ENCODE data around the gene LRIG2.
"Not testable (repeated sequence)": the region's sequence is repeated elsewhere in the genome, so short reads cannot be mapped to it uniquely, and the experiment has no call there.

LRIG2 gene

DNA sequence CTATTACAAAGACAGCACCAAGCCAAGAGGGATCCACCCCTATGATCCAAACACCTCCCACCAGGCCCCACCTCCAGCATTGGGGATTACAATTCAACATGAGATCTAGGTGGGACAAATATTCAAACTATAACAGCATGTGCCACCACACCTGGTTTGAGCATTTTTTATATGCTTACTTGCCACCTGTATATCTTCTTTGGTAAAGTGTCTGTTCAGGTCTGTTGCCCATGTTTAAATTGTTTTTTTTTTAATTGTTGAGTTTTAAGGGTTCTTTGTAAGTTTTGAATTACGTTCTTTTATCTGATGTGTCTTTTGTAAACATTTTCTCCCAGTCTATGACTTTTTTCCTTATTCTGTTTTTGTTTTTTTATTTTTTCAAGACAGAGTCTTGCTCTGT is 83.4 kb downstream of the LRIG2 start:
- Histone ChIP-seq H3K27me3 (ENCODE audit: control insufficient read depth, insufficient read depth, low read length, poor library complexity, severe bottlenecking) (no peaks in the 10 kb centered on the region), H3K4me1 (ENCODE audit: control insufficient read depth, insufficient read depth, low read length) (no peaks in the 10 kb centered on the region), H3K4me3 (ENCODE audit: insufficient read depth, low read depth, low read length) (no peak overlapping the region), H3K36me3 (ENCODE audit: control insufficient read depth, insufficient read depth, low read length) (no peaks in the 10 kb centered on the region), H3K9me3 (ENCODE audit: control insufficient read depth, low read length) (peaks cover 2% of the 10 kb centered on the region), H3K27ac (ENCODE audit: insufficient read depth, low read depth, low read length, poor library complexity, severe bottlenecking) (no peak overlapping the region)
- 100% methylated on average over 1 of the region's 1 CpG; no CpG with 5 or more reads in 1 of the 2 experiments for WGBS, 2 experiments

DNA sequence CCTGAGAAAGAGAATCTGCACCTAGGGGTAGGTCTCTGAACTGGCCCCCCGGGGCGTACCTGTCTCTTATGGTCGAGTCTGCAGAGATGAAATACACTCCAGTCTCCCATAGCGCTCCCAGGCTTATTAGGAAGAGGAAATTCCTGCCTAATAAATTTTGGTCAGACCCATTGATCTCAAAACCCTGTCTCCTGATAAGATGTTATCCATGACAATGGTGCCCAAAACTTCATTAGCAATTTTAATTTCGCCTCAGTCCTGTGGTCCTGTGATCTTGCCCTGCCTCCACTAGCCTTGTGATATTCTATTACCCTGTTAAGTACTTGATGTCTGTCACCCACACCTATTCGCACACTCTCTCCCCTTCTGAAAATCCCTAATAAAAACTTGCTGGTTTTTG is 85.7 kb downstream of the LRIG2 start:
- H3K4me3 ChIP-seq (ENCODE audit: insufficient read depth, low read depth, low read length); H3K4me1 ChIP-seq (ENCODE audit: control insufficient read depth, insufficient read depth, low read length); H3K27me3 ChIP-seq (ENCODE audit: control insufficient read depth, insufficient read depth, low read length, poor library complexity, severe bottlenecking); H3K36me3 ChIP-seq (ENCODE audit: control insufficient read depth, insufficient read depth, low read length); H3K9me3 ChIP-seq (ENCODE audit: control insufficient read depth, low read length); H3K27ac ChIP-seq (ENCODE audit: insufficient read depth, low read depth, low read length, poor library complexity, severe bottlenecking): not testable (repeated sequence)
- 62 to 67% methylated on average over 6 of the region's 6 CpGs for whole genome bisulfite sequencing, 2 experiments

DNA sequence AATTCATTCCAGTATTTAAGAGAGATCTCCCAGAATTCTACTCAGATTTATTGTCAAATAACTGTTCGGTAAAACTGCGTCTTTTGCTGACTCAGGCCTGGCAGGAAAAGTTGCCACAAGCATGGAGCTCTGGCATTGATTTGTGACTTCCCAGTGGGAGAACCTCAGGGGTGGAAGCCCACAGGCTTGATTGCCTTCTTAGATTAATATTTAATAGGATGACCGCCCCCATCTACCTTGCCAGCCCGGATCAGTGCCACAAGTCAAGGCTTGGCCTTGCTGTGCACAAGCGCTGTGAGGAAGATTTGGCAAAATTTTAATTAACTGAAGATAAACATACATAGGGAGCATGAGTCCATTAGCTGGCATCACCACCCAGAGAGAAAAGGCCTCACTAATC is 93.5 kb downstream of the LRIG2 start:
- H3K27me3 ChIP-seq (ENCODE audit: control insufficient read depth, insufficient read depth, low read length, poor library complexity, severe bottlenecking), result no peaks in the 10 kb centered on the region
- WGBS, 2 experiments, result 96 to 98% methylated on average over 5 of the region's 5 CpGs
- H3K9me3 ChIP-seq (ENCODE audit: control insufficient read depth, low read length), result no peaks in the 10 kb centered on the region
- no peak overlapping the region for H3K4me3 ChIP-seq (ENCODE audit: insufficient read depth, low read depth, low read length)
- H3K4me1 ChIP-seq (ENCODE audit: control insufficient read depth, insufficient read depth, low read length), result no peaks in the 10 kb centered on the region
- no peaks in the 10 kb centered on the region for H3K36me3 ChIP-seq (ENCODE audit: control insufficient read depth, insufficient read depth, low read length)
- H3K27ac ChIP-seq (ENCODE audit: insufficient read depth, low read depth, low read length, poor library complexity, severe bottlenecking), result no peak overlapping the region

DNA sequence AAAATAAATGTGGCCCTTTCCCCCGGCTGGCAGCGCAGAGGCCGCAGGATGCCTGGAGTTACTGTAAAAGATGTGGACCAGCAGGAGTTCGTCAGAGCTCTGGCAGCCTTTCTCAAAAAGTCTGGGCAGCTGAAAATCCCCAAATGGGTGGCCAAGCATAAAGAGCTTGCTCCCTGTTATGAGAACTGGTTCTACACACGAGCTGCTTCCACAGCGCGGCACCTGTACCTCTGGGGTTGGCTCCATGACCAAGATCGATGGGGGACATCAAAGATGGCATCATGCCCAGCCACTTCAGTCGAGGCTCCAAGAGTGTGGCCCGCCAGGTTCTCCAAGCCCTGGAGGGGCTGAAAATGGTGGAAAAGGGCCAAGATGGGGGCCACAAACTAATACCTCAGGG is 95.9 kb downstream of the LRIG2 start:
- WGBS, 2 experiments, result 79 to 80% methylated on average over 10 of the region's 10 CpGs
- no peak overlapping the region for H3K4me3 ChIP-seq (ENCODE audit: insufficient read depth, low read depth, low read length)

DNA sequence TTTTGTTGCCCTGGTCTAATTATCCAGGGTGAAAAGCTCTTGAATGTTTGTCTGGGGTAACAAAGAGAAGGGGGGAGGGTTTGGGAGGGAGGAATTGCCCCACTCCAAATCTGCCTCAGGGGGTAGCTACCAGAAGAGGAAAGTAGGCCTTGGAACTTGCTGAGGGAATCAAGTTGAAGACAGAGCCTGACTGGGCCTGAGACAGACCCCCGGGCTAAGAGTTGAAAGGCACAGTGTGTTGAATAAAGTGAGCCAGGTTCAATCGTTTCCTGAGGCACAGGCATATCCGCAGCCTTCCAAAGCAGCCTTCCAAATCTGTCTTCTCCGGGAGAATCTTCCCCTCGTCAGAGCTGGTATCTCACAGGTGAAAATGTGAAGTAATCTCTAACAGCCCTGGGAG is 96.6 kb downstream of the LRIG2 start:
- no peaks in the 10 kb centered on the region for H3K36me3 ChIP-seq (ENCODE audit: control insufficient read depth, insufficient read depth, low read length)
- WGBS, 2 experiments, result 76 to 77% methylated on average over 5 of the region's 5 CpGs
- no peak overlapping the region for H3K4me3 ChIP-seq (ENCODE audit: insufficient read depth, low read depth, low read length)
- H3K4me1 ChIP-seq (ENCODE audit: control insufficient read depth, insufficient read depth, low read length), result no peaks in the 10 kb centered on the region
- H3K27ac ChIP-seq (ENCODE audit: insufficient read depth, low read depth, low read length, poor library complexity, severe bottlenecking), result no peak overlapping the region
- H3K9me3 ChIP-seq (ENCODE audit: control insufficient read depth, low read length), result no peaks in the 10 kb centered on the region
- no peaks in the 10 kb centered on the region for H3K27me3 ChIP-seq (ENCODE audit: control insufficient read depth, insufficient read depth, low read length, poor library complexity, severe bottlenecking)

More for the DNA sequence above, 95.9 kb downstream of the LRIG2 start:
- Histone ChIP-seq H3K4me1 (ENCODE audit: control insufficient read depth, insufficient read depth, low read length) (no peaks in the 10 kb centered on the region), H3K9me3 (ENCODE audit: control insufficient read depth, low read length) (no peaks in the 10 kb centered on the region), H3K27ac (ENCODE audit: insufficient read depth, low read depth, low read length, poor library complexity, severe bottlenecking) (no peak overlapping the region), H3K36me3 (ENCODE audit: control insufficient read depth, insufficient read depth, low read length) (no peaks in the 10 kb centered on the region), H3K27me3 (ENCODE audit: control insufficient read depth, insufficient read depth, low read length, poor library complexity, severe bottlenecking) (no peaks in the 10 kb centered on the region)

DNA sequence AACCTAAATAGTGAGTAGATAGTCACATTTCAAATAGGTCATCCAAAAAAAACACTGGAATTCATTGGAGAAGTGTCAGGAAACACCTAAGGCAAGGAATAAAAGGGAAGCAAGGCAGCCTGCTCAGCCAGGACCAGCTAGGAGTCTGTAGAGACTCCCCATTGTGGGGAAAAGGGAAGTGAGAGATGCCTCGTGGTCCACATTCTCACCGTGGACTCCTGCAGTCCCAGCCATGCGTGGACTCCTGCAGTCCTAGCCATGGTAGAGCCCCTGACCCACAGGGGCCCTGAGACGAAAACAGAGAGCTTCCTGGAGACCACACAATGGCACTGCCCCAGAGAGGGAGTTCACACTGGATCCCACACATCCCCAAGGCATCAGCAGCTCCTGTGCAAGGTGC is 97.5 kb downstream of the LRIG2 start:
- Histone ChIP-seq H3K4me1 (ENCODE audit: control insufficient read depth, insufficient read depth, low read length) (no peaks in the 10 kb centered on the region), H3K9me3 (ENCODE audit: control insufficient read depth, low read length) (no peaks in the 10 kb centered on the region), H3K27me3 (ENCODE audit: control insufficient read depth, insufficient read depth, low read length, poor library complexity, severe bottlenecking) (no peaks in the 10 kb centered on the region), H3K27ac (ENCODE audit: insufficient read depth, low read depth, low read length, poor library complexity, severe bottlenecking) (no peak overlapping the region), H3K4me3 (ENCODE audit: insufficient read depth, low read depth, low read length) (no peak overlapping the region), H3K36me3 (ENCODE audit: control insufficient read depth, insufficient read depth, low read length) (no peaks in the 10 kb centered on the region)
- 85 to 86% methylated on average over 4 of the region's 4 CpGs for WGBS, 2 experiments

DNA sequence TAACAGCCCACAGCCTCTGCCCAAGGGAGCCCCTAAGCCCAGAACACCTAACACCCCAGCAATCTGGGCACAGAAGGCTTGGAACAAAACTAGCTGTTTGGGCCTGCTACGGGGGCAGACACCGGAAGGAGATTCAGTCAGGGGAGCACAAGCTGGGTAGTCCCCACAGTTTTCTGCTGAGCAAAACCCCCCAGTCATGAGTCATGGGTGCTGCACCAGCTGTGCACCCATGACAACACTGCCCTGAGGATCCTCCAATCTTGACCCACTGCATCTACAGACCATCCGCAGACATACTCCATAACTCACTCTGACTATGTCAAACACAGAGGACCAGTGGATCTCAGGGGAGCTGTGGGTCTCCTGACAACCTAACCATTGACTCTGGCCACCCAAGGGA is 105.1 kb downstream of the LRIG2 start:
- Histone ChIP-seq H3K27me3 (ENCODE audit: control insufficient read depth, insufficient read depth, low read length, poor library complexity, severe bottlenecking) (no peaks in the 10 kb centered on the region), H3K9me3 (ENCODE audit: control insufficient read depth, low read length) (no peaks in the 10 kb centered on the region), H3K4me3 (ENCODE audit: insufficient read depth, low read depth, low read length) (no peak overlapping the region), H3K36me3 (ENCODE audit: control insufficient read depth, insufficient read depth, low read length) (no peaks in the 10 kb centered on the region), H3K27ac (ENCODE audit: insufficient read depth, low read depth, low read length, poor library complexity, severe bottlenecking) (no peak overlapping the region), H3K4me1 (ENCODE audit: control insufficient read depth, insufficient read depth, low read length) (no peaks in the 10 kb centered on the region)
- WGBS, 2 experiments, result 92 to 97% methylated on average over 3 of the region's 3 CpGs

DNA sequence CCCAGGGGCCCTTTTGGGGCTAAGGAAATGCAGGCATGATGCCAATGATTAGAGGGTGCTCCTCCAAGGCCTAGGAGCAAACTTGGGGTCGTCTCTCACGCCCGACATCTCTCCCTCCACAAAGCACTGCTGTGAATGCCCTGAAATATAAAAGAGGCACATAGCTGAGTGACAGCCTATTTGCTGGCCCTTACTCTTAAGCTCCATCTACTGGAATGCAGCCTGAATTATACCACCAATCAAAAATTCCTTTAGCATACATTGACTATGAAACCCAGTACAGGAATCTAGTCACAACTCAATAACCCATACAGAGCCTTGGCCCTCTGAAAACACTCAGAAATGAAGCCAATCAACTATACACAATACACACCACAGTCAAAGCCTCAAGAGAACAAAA is 105.5 kb downstream of the LRIG2 start:
- Histone ChIP-seq H3K36me3 (ENCODE audit: control insufficient read depth, insufficient read depth, low read length) (no peaks in the 10 kb centered on the region), H3K9me3 (ENCODE audit: control insufficient read depth, low read length) (no peaks in the 10 kb centered on the region), H3K27ac (ENCODE audit: insufficient read depth, low read depth, low read length, poor library complexity, severe bottlenecking) (no peak overlapping the region), H3K4me3 (ENCODE audit: insufficient read depth, low read depth, low read length) (no peak overlapping the region), H3K27me3 (ENCODE audit: control insufficient read depth, insufficient read depth, low read length, poor library complexity, severe bottlenecking) (no peaks in the 10 kb centered on the region), H3K4me1 (ENCODE audit: control insufficient read depth, insufficient read depth, low read length) (no peaks in the 10 kb centered on the region)
- 81 to 83% methylated on average over 3 of the region's 3 CpGs for WGBS, 2 experiments

Measured in ectodermal cell (in vitro differentiated cells).